Activated naive CD4-positive, alpha-beta T cell treated with anti-CD3 and anti-CD28 coated beads, Interleukin-2, amount 10 ng/mL, durations not matched to agents 7 days and 5 days (primary cell): ENCODE data around the gene MTLN.
"Not testable (repeated sequence)": the region's sequence is repeated elsewhere in the genome, so short reads cannot be mapped to it uniquely, and the experiment has no call there.

ENCODE experiments used
- CTCF ChIA-PET: fragments of 350-600 bp; sonication (Branson Sonifier 250); formaldehyde crosslinking; loops from one replicate; lab custom pipeline; 2021; ENCODE audit warnings: antibody characterized with exemption; lab: Charles Lee
- DNase-seq: peaks from one replicate; pipeline ENCODE4 v3.0.0-alpha.2; 2020
- H3K27ac Mint-ChIP-seq: one replicate; pipeline ENCODE4 v1.8.0; 2021; ENCODE audit warnings: mild to moderate bottlenecking, moderate library complexity, mixed read lengths
- H3K27me3 Mint-ChIP-seq: one replicate; pipeline ENCODE4 v1.8.0; 2021; ENCODE audit warnings: mild to moderate bottlenecking, mixed read lengths
- H3K36me3 Mint-ChIP-seq: one replicate; pipeline ENCODE4 v1.8.0; 2021; ENCODE audit warnings: mixed read lengths
- H3K4me1 Mint-ChIP-seq: one replicate; pipeline ENCODE4 v1.8.0; 2021; ENCODE audit warnings: mixed read lengths
- H3K4me3 Mint-ChIP-seq: one replicate; pipeline ENCODE4 v1.8.0; 2021; ENCODE audit warnings: mild to moderate bottlenecking, moderate library complexity, mixed read lengths
- H3K9me3 Mint-ChIP-seq: one replicate; pipeline ENCODE4 v1.8.0; 2021; ENCODE audit warnings: mixed read lengths

The MTLN gene

GRCh38 chr2:110216199-110216598 is 3.9 kb upstream of the MTLN start:
- CTCF ChIA-PET, result no interaction called here
- no peak for DNase-seq

GRCh38 chr2:110215566-110216158 is 3.3 kb upstream of the MTLN start:
- Mint-ChIP-seq H3K27ac (no peak overlapping the region), H3K4me1 (peaks cover 17% of the 10 kb centered on the region), H3K36me3 (peaks cover 4% of the 10 kb centered on the region), H3K27me3 (peaks cover 44% of the 10 kb centered on the region), H3K4me3 (no peak overlapping the region), H3K9me3 (peaks cover 4% of the 10 kb centered on the region)
- CTCF ChIA-PET, result no interaction called here
- DNase-seq, result no peak

More at GRCh38 chr2:110216199-110216598, 3.9 kb upstream of the MTLN start:
- no peak overlapping the region for H3K27ac Mint-ChIP-seq
- H3K4me1 Mint-ChIP-seq, result peaks cover 15% of the 10 kb centered on the region
- H3K36me3 Mint-ChIP-seq, result peaks cover 4% of the 10 kb centered on the region
- no peak overlapping the region for H3K4me3 Mint-ChIP-seq
- H3K9me3 Mint-ChIP-seq, result peaks cover 4% of the 10 kb centered on the region
- H3K27me3 Mint-ChIP-seq, result peaks cover 44% of the 10 kb centered on the region

- H3K4me1 Mint-ChIP-seq, result peaks cover 20% of the 10 kb centered on the region
- peaks cover 6% of the 10 kb centered on the region for H3K36me3 Mint-ChIP-seq
- H3K27me3 Mint-ChIP-seq, result peaks cover 43% of the 10 kb centered on the region
- no peak for DNase-seq
- CTCF ChIA-PET, result no interaction called here
- no peak overlapping the region for H3K27ac Mint-ChIP-seq
- H3K4me3 Mint-ChIP-seq, result no peak overlapping the region
- peaks cover 4% of the 10 kb centered on the region for H3K9me3 Mint-ChIP-seq
Observed at GRCh38 chr2:110215091-110215490, 2.7 kb upstream of the MTLN start.

GRCh38 chr2:110213522-110213921 is 1.2 kb upstream of the MTLN start:
- DNase-seq, H3K4me3 Mint-ChIP-seq, CTCF ChIA-PET, H3K9me3 Mint-ChIP-seq, H3K27ac Mint-ChIP-seq: not testable (repeated sequence)
- Mint-ChIP-seq H3K27me3 (peaks cover 29% of the 10 kb centered on the region), H3K36me3 (peaks cover 17% of the 10 kb centered on the region), H3K4me1 (peaks cover 28% of the 10 kb centered on the region)

GRCh38 chr2:110205660-110206455 is 6.5 kb downstream of the MTLN start:
- Mint-ChIP-seq H3K4me1 (peaks cover 29% of the 10 kb centered on the region), H3K36me3 (peaks cover 17% of the 10 kb centered on the region), H3K4me3 (peak overlapping the region; percentile 84), H3K9me3 (no peaks in the 10 kb centered on the region), H3K27ac (no peak overlapping the region), H3K27me3 (peaks cover 7% of the 10 kb centered on the region)
- CTCF ChIA-PET, result no interaction called here
- DNase-seq, result no peak

- no peaks in the 10 kb centered on the region for H3K9me3 Mint-ChIP-seq
- H3K4me3 Mint-ChIP-seq, result peak within 1 kb of the TSS; percentile 84
- peaks cover 7% of the 10 kb centered on the region for H3K27me3 Mint-ChIP-seq
- H3K4me1 Mint-ChIP-seq, result peaks cover 22% of the 10 kb centered on the region
- peak within 1 kb of the TSS; percentile 68 for H3K27ac Mint-ChIP-seq
- peaks cover 13% of the 10 kb centered on the region for H3K36me3 Mint-ChIP-seq
- CTCF ChIA-PET, result no interaction called here
- DNase-seq, result peak; percentile 87
Observed at GRCh38 chr2:110204408-110205385, 7.7 kb downstream of the MTLN start, which contains the start of gene NPHP1. TSS of gene NPHP1 (minus strand) at chr2:110205013. CDS start at chr2:110204968, 45 bp downstream.

GRCh38 chr2:110198016-110198415 is 14.3 kb downstream of the MTLN start:
- DNase-seq, result no peak
- CTCF ChIA-PET, result no interaction called here
- H3K9me3 Mint-ChIP-seq, result no peaks in the 10 kb centered on the region
- no peak overlapping the region for H3K4me3 Mint-ChIP-seq
- no peaks in the 10 kb centered on the region for H3K36me3 Mint-ChIP-seq
- H3K27ac Mint-ChIP-seq, result no peak overlapping the region
- H3K4me1 Mint-ChIP-seq, result no peaks in the 10 kb centered on the region
- H3K27me3 Mint-ChIP-seq, result no peaks in the 10 kb centered on the region

GRCh38 chr2:110197452-110197851 is 14.9 kb downstream of the MTLN start:
- Mint-ChIP-seq H3K36me3 (no peaks in the 10 kb centered on the region), H3K27ac (no peak overlapping the region), H3K4me3 (no peak overlapping the region), H3K9me3 (no peaks in the 10 kb centered on the region), H3K4me1 (no peaks in the 10 kb centered on the region), H3K27me3 (no peaks in the 10 kb centered on the region)
- CTCF ChIA-PET, result no interaction called here
- DNase-seq, result no peak

- H3K4me1 Mint-ChIP-seq, H3K36me3 Mint-ChIP-seq, H3K4me3 Mint-ChIP-seq, H3K27ac Mint-ChIP-seq, H3K9me3 Mint-ChIP-seq, DNase-seq, CTCF ChIA-PET, H3K27me3 Mint-ChIP-seq: not testable (repeated sequence)
Observed at GRCh38 chr2:110190169-110190568, 22.2 kb downstream of the MTLN start.

- CTCF ChIA-PET, result no interaction called here
- no peak overlapping the region for H3K27ac Mint-ChIP-seq
- H3K27me3 Mint-ChIP-seq, result peaks cover 16% of the 10 kb centered on the region
- peaks cover 15% of the 10 kb centered on the region for H3K9me3 Mint-ChIP-seq
- no peak overlapping the region for H3K4me3 Mint-ChIP-seq
- DNase-seq, result no peak
- H3K36me3 Mint-ChIP-seq, result no peaks in the 10 kb centered on the region
- no peaks in the 10 kb centered on the region for H3K4me1 Mint-ChIP-seq
Observed at GRCh38 chr2:110182449-110182848, 29.9 kb downstream of the MTLN start.

- no peaks in the 10 kb centered on the region for H3K36me3 Mint-ChIP-seq
- CTCF ChIA-PET, result no interaction called here
- no peaks in the 10 kb centered on the region for H3K4me1 Mint-ChIP-seq
- DNase-seq, result no peak
- peaks cover 16% of the 10 kb centered on the region for H3K27me3 Mint-ChIP-seq
- no peak overlapping the region for H3K4me3 Mint-ChIP-seq
- no peak overlapping the region for H3K27ac Mint-ChIP-seq
- peaks cover 13% of the 10 kb centered on the region for H3K9me3 Mint-ChIP-seq
Observed at GRCh38 chr2:110180036-110180435, 32.3 kb downstream of the MTLN start.

GRCh38 chr2:110173523-110173922 is 38.8 kb downstream of the MTLN start:
- Mint-ChIP-seq H3K36me3 (no peaks in the 10 kb centered on the region), H3K27me3 (peaks cover 6% of the 10 kb centered on the region), H3K9me3 (no peaks in the 10 kb centered on the region), H3K27ac (no peak overlapping the region), H3K4me1 (peaks cover 3% of the 10 kb centered on the region), H3K4me3 (no peak overlapping the region)
- CTCF ChIA-PET, result no interaction called here
- DNase-seq, result no peak

GRCh38 chr2:110172506-110172905 is 39.8 kb downstream of the MTLN start:
- peaks cover 3% of the 10 kb centered on the region for H3K4me1 Mint-ChIP-seq
- CTCF ChIA-PET, result no interaction called here
- DNase-seq, result no peak
- H3K27ac Mint-ChIP-seq, result no peak overlapping the region
- H3K27me3 Mint-ChIP-seq, result peaks cover 6% of the 10 kb centered on the region
- no peaks in the 10 kb centered on the region for H3K9me3 Mint-ChIP-seq
- H3K4me3 Mint-ChIP-seq, result no peak overlapping the region
- H3K36me3 Mint-ChIP-seq, result no peaks in the 10 kb centered on the region

GRCh38 chr2:110170102-110170501 is 42.2 kb downstream of the MTLN start:
- no peak for DNase-seq
- Mint-ChIP-seq H3K36me3 (no peaks in the 10 kb centered on the region), H3K4me3 (no peak overlapping the region), H3K9me3 (no peaks in the 10 kb centered on the region), H3K27me3 (peaks cover 7% of the 10 kb centered on the region), H3K4me1 (peaks cover 3% of the 10 kb centered on the region), H3K27ac (no peak overlapping the region)
- CTCF ChIA-PET, result interaction anchor here (1.3 kb wide), 1 partner anchor 13 kb away, joined by 5 read pairs; no protein-coding TSS in a partner anchor
